ENCODE data around the gene LRRC37B.
A peak's percentile ranks its signal among the peaks of the same experiment; 100 is the strongest.
"Not testable (repeated sequence)": the region's sequence is repeated elsewhere in the genome, so short reads cannot be mapped to it uniquely, and the experiment has no call there.

The LRRC37B gene

GRCh38 chr17:32009262-32009542, 2.0 kb downstream of the LRRC37B start:
- peak overlapping the region; percentile 93 for H3K4me3 ChIP-seq
- TF ChIP-seq CTCF (IDR thresholded peaks at IDR 0.05): no peak

GRCh38 chr17:32010114-32010513, 2.9 kb downstream of the LRRC37B start:
- no peak overlapping the region for H3K4me3 ChIP-seq
- no peak for TF ChIP-seq CTCF (IDR thresholded peaks at IDR 0.05)
- DNase-seq (ENCODE audit: low spot score): no peak
- H3K27ac ChIP-seq: no peak overlapping the region

More at GRCh38 chr17:32009262-32009542, 2.0 kb downstream of the LRRC37B start:
- no peak for DNase-seq (ENCODE audit: low spot score)
- H3K27ac ChIP-seq: no peak overlapping the region

- no peak overlapping the region for H3K27ac ChIP-seq
- no peak for DNase-seq (ENCODE audit: low spot score)
- H3K4me3 ChIP-seq: no peak overlapping the region
- TF ChIP-seq CTCF (IDR thresholded peaks at IDR 0.05): no peak
Observed at GRCh38 chr17:32015245-32016013, 8.2 kb downstream of the LRRC37B start.

GRCh38 chr17:32016231-32016630, 9.0 kb downstream of the LRRC37B start:
- no peak for TF ChIP-seq CTCF (IDR thresholded peaks at IDR 0.05)
- DNase-seq (ENCODE audit: low spot score): no peak
- no peak overlapping the region for H3K4me3 ChIP-seq
- H3K27ac ChIP-seq: no peak overlapping the region

- H3K4me3 ChIP-seq: no peak overlapping the region
- no peak overlapping the region for H3K27ac ChIP-seq
- DNase-seq (ENCODE audit: low spot score): no peak
- no peak for TF ChIP-seq CTCF (IDR thresholded peaks at IDR 0.05)
Observed at GRCh38 chr17:32019228-32019627, 12.0 kb downstream of the LRRC37B start.

- TF ChIP-seq CTCF (IDR thresholded peaks at IDR 0.05): no peak
- Histone ChIP-seq H3K4me3 (no peak overlapping the region), H3K27ac (no peak overlapping the region)
- no peak for DNase-seq (ENCODE audit: low spot score)
Observed at GRCh38 chr17:32020943-32021614, 13.9 kb downstream of the LRRC37B start.

- H3K4me3 ChIP-seq: no peak overlapping the region
- no peak for TF ChIP-seq CTCF (IDR thresholded peaks at IDR 0.05)
- DNase-seq (ENCODE audit: low spot score): no peak
- H3K27ac ChIP-seq: no peak overlapping the region
Observed at GRCh38 chr17:32021615-32021955, 14.4 kb downstream of the LRRC37B start.

GRCh38 chr17:32022554-32022953, 15.4 kb downstream of the LRRC37B start:
- not testable (repeated sequence) for H3K27ac ChIP-seq; H3K4me3 ChIP-seq; DNase-seq (ENCODE audit: low spot score)

- not testable (repeated sequence) for DNase-seq (ENCODE audit: low spot score); H3K27ac ChIP-seq; H3K4me3 ChIP-seq
Observed at GRCh38 chr17:32027271-32027670, 20.1 kb downstream of the LRRC37B start.
